Measurements from ENCODE around the gene CDKL5.
"Not testable (repeated sequence)": the region's sequence is repeated elsewhere in the genome, so short reads cannot be mapped to it uniquely, and the experiment has no call there.

CDKL5 gene

GRCh38 chrX:18425199-18426003, at the start of gene CDKL5:
CDKL5 (plus strand) TSS chrX:18425608; CDS start chrX:18507097, 81,489 bp downstream.
- DNase-seq = peak; percentile 81 to 91

GRCh38 chrX:18377796-18378195, 47.6 kb upstream of the CDKL5 start:
- DNase-seq = peak; percentile 57 to 62

- no peak for DNase-seq
These were observed 35.4 kb upstream of the CDKL5 start for GRCh38 chrX:18389966-18390365.

- DNase-seq = peak; percentile 37 to 39
These were observed 34.4 kb upstream of the CDKL5 start for GRCh38 chrX:18390941-18391538.

- DNase-seq = no peak
These were observed 30.9 kb upstream of the CDKL5 start for GRCh38 chrX:18394477-18394876.

GRCh38 chrX:18401848-18402213, 23.6 kb upstream of the CDKL5 start:
- no peak for DNase-seq

GRCh38 chrX:18406531-18407266, 18.7 kb upstream of the CDKL5 start:
- no peak for DNase-seq

- peak in 1 of 2 experiments; percentile 2 for DNase-seq
These were observed 15.4 kb upstream of the CDKL5 start for GRCh38 chrX:18410038-18410437.

- no peak for DNase-seq
These were observed 10.0 kb upstream of the CDKL5 start for GRCh38 chrX:18415386-18415785.

- DNase-seq = no peak
These were observed 3.1 kb upstream of the CDKL5 start for GRCh38 chrX:18422325-18422724.

GRCh38 chrX:18422886-18423285, 2.5 kb upstream of the CDKL5 start:
- DNase-seq = no peak

GRCh38 chrX:18424482-18425198, 768 bp upstream of the CDKL5 start:
- DNase-seq = peak in 1 of 2 experiments; percentile 4

- DNase-seq = no peak
These were observed 554 bp downstream of the CDKL5 start for GRCh38 chrX:18426004-18426320.

- DNase-seq = no peak
These were observed 2.6 kb downstream of the CDKL5 start for GRCh38 chrX:18428006-18428405.

- DNase-seq = not testable (repeated sequence)
These were observed 7.9 kb downstream of the CDKL5 start for GRCh38 chrX:18433288-18433687.

- no peak for DNase-seq
These were observed 9.5 kb downstream of the CDKL5 start for GRCh38 chrX:18434896-18435295.

GRCh38 chrX:18436017-18436416, 10.6 kb downstream of the CDKL5 start:
- DNase-seq = no peak

GRCh38 chrX:18440835-18441234, 15.4 kb downstream of the CDKL5 start:
- no peak for DNase-seq

- DNase-seq = no peak
These were observed 16.5 kb downstream of the CDKL5 start for GRCh38 chrX:18441780-18442367.

GRCh38 chrX:18448416-18448815, 23.0 kb downstream of the CDKL5 start:
- no peak for DNase-seq

- DNase-seq = no peak
These were observed 23.8 kb downstream of the CDKL5 start for GRCh38 chrX:18449236-18449635.

GRCh38 chrX:18455384-18455783, 30.0 kb downstream of the CDKL5 start:
- no peak for DNase-seq

- no peak for DNase-seq
These were observed 31.6 kb downstream of the CDKL5 start for GRCh38 chrX:18457000-18457399.
